Left ventricle myocardium inferior (tissue), 1 donor: ENCODE measurements around the gene APPL2. TPM values are rescaled to one million over a fixed set of nuclear protein-coding genes. Genes with fewer than 3 reads are reported as not detected.
"Not testable (repeated sequence)": the region's sequence is repeated elsewhere in the genome, so short reads cannot be mapped to it uniquely, and the experiment has no call there.

Experiments used
- DNase-seq: peaks from one replicate; pipeline ENCODE4 v3.0.0-alpha.2; 2020
- H3K27ac ChIP-seq: fragments of 200-600 bp; replicated peaks from 2 replicates; pipeline ENCODE4 v1.8.0; 2021
- H3K27me3 ChIP-seq: fragments of 200-600 bp; 2 replicates; pipeline ENCODE4 v1.8.0; 2021; ENCODE audit warnings: low read depth
- H3K36me3 ChIP-seq: fragments of 200-600 bp; 2 replicates; pipeline ENCODE4 v1.8.0; 2021
- H3K4me1 ChIP-seq: fragments of 200-600 bp; 2 replicates; pipeline ENCODE4 v1.8.0; 2021
- H3K4me3 ChIP-seq: fragments of 200-600 bp; 2 replicates; pipeline ENCODE4 v1.8.0; 2021; ENCODE audit warnings: mild to moderate bottlenecking, moderate library complexity
- H3K9me3 ChIP-seq: fragments of 200-600 bp; replicated peaks from 2 replicates; pipeline ENCODE4 v1.8.0; 2021
- intact Hi-C: fragments of 100-400 bp; cut with micrococcal nuclease; formaldehyde crosslinking; loops from one replicate; pipeline ENCODE4 v1.11.0; 2022
- total RNA-seq: library from RNA; stranded (reverse); fragmentation: NEBNext Ultra II Directional; extraction: Animal tissue kit (Norgen Biotek cat#: 25700); gene quantifications from one replicate; pipeline ENCODE4 v1.2.1, GENCODE V29; 2021
- TF ChIP-seq, protein P1 (sequence below): fragments of 200-600 bp; IDR thresholded peaks from 2 replicates; pipeline ENCODE4 v1.8.0; 2021; ENCODE audit warnings: antibody characterized with exemption, mild to moderate bottlenecking, borderline replicate concordance
- donor health status: DM: no; HTN: yes; CAD: no; lungs with severe emphysema.

APPL2 gene
- total RNA-seq, 1 donor from 2014 or later, result 19.8 TPM

DNA sequence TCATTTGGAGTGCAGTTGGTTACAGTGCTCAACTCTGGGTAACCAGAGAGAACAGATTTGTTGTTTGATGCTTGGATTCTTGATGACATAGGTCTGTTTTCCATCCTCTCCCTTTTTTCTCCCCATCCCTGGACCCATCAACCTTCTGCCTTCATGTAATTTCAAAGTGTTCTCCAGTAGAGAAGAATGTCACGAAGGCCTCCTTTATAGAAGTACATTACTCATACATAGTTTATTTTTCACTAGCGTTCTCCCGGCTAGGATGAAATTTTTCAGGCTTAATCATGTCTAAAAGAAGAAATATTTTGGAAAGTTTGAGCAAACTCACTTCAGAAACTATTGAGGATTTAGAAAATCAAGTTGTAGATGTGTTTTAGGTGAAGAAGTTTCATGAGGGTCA is 20.9 kb upstream of the APPL2 start:
- peaks cover 6% of the 10 kb centered on the region for H3K27me3 ChIP-seq
- no peaks in the 10 kb centered on the region for H3K4me1 ChIP-seq
- intact Hi-C loops, result no loop called here
- no peaks in the 10 kb centered on the region for H3K9me3 ChIP-seq
- H3K27ac ChIP-seq, result no peak overlapping the region
- TF ChIP-seq, protein P1, sequence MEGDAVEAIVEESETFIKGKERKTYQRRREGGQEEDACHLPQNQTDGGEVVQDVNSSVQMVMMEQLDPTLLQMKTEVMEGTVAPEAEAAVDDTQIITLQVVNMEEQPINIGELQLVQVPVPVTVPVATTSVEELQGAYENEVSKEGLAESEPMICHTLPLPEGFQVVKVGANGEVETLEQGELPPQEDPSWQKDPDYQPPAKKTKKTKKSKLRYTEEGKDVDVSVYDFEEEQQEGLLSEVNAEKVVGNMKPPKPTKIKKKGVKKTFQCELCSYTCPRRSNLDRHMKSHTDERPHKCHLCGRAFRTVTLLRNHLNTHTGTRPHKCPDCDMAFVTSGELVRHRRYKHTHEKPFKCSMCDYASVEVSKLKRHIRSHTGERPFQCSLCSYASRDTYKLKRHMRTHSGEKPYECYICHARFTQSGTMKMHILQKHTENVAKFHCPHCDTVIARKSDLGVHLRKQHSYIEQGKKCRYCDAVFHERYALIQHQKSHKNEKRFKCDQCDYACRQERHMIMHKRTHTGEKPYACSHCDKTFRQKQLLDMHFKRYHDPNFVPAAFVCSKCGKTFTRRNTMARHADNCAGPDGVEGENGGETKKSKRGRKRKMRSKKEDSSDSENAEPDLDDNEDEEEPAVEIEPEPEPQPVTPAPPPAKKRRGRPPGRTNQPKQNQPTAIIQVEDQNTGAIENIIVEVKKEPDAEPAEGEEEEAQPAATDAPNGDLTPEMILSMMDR, result no peak
- H3K4me3 ChIP-seq, result no peak overlapping the region
- no peak for DNase-seq
- no peaks in the 10 kb centered on the region for H3K36me3 ChIP-seq

DNA sequence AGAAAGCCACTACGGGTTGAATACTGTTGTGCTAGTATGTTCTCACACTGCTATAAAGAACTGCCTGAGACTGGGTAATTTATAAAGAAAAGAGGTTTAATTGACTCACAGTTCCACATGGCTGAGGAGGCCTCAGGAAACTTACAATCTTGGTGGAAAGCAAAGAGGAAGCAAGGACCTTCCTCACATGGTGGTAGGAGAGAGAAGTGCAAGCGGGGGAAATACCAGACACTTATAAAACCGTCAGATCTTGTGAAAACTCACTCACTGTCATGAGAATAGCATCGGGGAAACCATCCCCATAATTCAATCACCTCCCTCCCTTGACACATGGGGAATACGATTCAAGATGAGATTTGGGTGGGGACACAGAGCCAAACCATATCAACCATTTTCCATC is 20.5 kb upstream of the APPL2 start:
- DNase-seq, H3K4me1 ChIP-seq, H3K9me3 ChIP-seq, intact Hi-C loops, H3K27me3 ChIP-seq, H3K4me3 ChIP-seq, H3K36me3 ChIP-seq, H3K27ac ChIP-seq: not testable (repeated sequence)

DNA sequence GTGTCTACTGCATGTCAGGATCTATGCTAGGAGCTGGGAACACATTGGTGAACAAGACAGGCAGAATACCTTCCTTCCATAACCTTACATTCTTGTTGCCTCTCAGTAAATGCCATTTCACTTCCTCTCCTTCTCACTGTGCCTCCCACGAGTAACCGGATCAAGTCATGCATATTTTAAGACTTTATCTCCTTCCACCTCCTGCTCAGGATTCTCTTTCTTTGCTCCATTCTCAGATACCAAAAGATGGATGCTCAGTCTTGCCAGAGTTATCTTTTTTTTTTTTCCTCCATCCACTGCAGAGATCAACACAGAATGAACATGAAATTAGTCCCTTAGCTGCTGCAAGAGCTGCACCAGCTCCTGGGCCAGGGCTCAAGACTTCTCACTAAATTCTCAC is 20.0 kb upstream of the APPL2 start:
- no peaks in the 10 kb centered on the region for H3K36me3 ChIP-seq
- H3K9me3 ChIP-seq, result no peaks in the 10 kb centered on the region
- no peak overlapping the region for H3K27ac ChIP-seq
- no peaks in the 10 kb centered on the region for H3K4me1 ChIP-seq
- TF ChIP-seq, protein P1, result no peak
- no peak for DNase-seq
- intact Hi-C loops, result no loop called here
- H3K4me3 ChIP-seq, result no peak overlapping the region
- H3K27me3 ChIP-seq, result peaks cover 6% of the 10 kb centered on the region

DNA sequence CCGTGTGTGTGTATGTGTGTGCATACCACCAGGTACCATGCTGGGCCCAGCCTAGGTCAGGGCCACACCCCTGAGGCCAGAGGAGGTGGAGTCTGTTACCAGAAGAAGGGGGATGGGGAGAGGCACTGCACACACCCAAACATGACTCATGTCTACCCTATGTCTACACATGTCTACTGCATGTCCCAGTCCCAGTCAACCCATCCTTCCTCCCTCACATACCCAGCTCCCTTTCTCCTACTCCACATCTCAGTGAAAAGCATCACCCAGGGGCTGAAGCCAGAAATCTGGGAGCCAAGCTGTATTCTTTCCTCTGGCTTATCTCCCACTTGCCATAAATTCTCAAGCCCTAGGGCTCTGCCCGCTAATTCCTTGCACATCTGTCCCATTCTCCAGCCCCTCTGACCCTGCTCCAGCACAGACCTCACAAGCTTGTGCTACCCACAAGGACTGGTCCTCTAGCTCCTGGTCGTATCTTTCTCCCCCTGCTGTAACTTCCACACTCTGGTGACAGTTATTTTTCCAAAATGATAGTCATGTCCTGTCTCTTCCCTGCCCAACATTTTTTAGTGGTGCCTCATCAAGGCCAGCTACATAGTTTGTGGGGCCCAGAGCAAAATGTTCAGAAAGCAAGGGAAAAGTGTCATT is 18.0 kb upstream of the APPL2 start:
- H3K36me3 ChIP-seq, result no peaks in the 10 kb centered on the region
- H3K4me1 ChIP-seq, result no peaks in the 10 kb centered on the region
- TF ChIP-seq, protein P1, result no peak
- intact Hi-C loops, result no loop called here
- H3K27ac ChIP-seq, result no peak overlapping the region
- H3K4me3 ChIP-seq, result no peak overlapping the region
- H3K27me3 ChIP-seq, result no peaks in the 10 kb centered on the region
- DNase-seq, result no peak
- H3K9me3 ChIP-seq, result no peaks in the 10 kb centered on the region

DNA sequence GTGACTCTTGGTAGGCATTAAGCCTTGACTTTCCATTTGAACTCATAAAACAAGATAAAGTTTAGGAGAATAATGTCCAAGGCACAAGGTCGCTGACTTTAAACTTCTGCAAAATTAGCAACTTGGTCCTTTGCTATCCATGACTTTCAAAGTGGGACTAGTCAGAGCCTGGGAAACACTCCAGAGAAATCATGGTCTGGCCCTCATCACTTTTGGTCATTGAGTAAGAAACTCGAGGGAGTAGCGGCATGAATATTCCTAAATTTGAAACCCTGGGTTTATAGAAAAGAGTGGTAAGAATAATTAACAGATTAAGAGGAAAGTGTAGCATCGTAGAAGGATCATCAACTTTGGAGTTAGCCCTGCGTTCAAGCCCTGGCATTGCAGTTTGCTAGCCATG is 16.9 kb upstream of the APPL2 start:
- Histone ChIP-seq H3K4me3 (no peak overlapping the region), H3K27me3 (no peaks in the 10 kb centered on the region), H3K27ac (no peak overlapping the region), H3K36me3 (no peaks in the 10 kb centered on the region), H3K9me3 (no peaks in the 10 kb centered on the region), H3K4me1 (no peaks in the 10 kb centered on the region)
- no peak for DNase-seq
- intact Hi-C loops, result no loop called here
- TF ChIP-seq, protein P1, result no peak

DNA sequence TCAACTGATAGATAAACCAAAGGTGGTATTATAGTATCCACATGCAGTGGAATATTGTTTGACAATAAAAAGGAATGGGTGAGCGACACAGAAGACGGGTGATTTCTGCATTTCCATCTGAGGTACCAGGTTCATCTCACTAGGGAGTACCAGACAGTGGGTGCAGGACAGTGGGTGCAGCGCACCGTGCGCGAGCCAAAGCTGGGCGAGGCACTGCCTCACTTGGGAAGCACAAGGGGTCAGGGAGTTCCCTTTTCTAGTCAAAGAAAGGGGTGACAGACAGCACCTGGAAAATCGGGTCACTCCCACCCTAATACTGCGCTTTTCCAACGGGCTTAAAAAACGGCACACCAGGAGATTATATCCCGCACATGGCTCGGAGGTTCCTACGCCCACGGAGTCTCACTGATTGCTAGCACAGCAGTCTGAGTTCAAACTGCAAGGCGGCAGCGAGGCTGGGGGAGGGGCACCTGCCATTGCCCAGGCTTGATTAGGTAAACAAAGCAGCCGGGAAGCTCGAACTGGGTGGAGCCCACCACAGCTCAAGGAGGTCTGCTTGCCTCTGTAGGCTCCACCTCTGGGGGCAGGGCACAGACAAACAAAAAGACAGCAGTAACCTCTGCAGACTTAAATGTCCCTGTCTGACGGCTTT is 9.9 kb upstream of the APPL2 start:
- H3K27ac ChIP-seq, intact Hi-C loops, H3K4me1 ChIP-seq, H3K9me3 ChIP-seq, H3K27me3 ChIP-seq, H3K36me3 ChIP-seq, H3K4me3 ChIP-seq, DNase-seq: not testable (repeated sequence)
